Hepatocyte (in vitro differentiated cells): Measurements from ENCODE around the gene BEX2.

Experiments
- CTCF ChIP-seq: fragments of 200-600 bp; sonication (generic); IDR thresholded peaks from 2 replicates; pipeline ENCODE4 v1.5.1; 2016; ENCODE audit warnings: antibody characterized with exemption, mild to moderate bottlenecking; ENCODE audit not compliant: poor library complexity
- EZH2 ChIP-seq: fragments of 200-600 bp; sonication (generic); IDR thresholded peaks from 2 replicates; pipeline ENCODE4 v1.6.1; 2016; ENCODE audit warnings: antibody characterized with exemption, mild to moderate bottlenecking, borderline replicate concordance
- EZH2phosphoT487 ChIP-seq: fragments of 200-600 bp; sonication (generic); IDR thresholded peaks from one replicate; pipeline ENCODE4 v1.6.1; 2018; ENCODE audit warnings: antibody characterized with exemption, mild to moderate bottlenecking, low read depth, moderate library complexity; ENCODE audit not compliant: unreplicated experiment, severe bottlenecking

- TF ChIP-seq CTCF (no peak), EZH2 (no peak), EZH2phosphoT487 (no peak)
Observed at GRCh38 chrX:103279624-103280023, 31.2 kb downstream of the BEX2 start.
